CD14-positive monocyte (primary cell): Measurements from ENCODE around the gene FRAS1. TPM values are rescaled to one million over a fixed set of nuclear protein-coding genes. Genes with fewer than 3 reads are reported as not detected.

Experiments
- DNase-seq, 3 donors: peaks; one replicate each; pipeline ENCODE4 v3.0.0-alpha.2; 2011 to 2022
- H2AFZ ChIP-seq: 2 replicates; pipeline ENCODE4 v1.6.0; 2012; ENCODE audit warnings: mild to moderate bottlenecking, low read depth, low read length, inconsistent platforms; ENCODE audit not compliant: insufficient read depth, poor library complexity, severe bottlenecking
- H3K27ac ChIP-seq, 2 donors: 1 replicate in 1 of 2; 2 replicates in 1 of 2; pipeline ENCODE4 v1.5.1; 2012 to 2013; ENCODE audit warnings: low read length in 2 of 2, control low read depth in 1 of 2, inconsistent platforms in 1 of 2, low read depth in 1 of 2, mild to moderate bottlenecking in 1 of 2
- H3K27me3 ChIP-seq, 2 donors: one replicate each; pipeline versions ENCODE4 v1.6.0 to v1.6.1; 2011 to 2013; ENCODE audit warnings: low read length in 2 of 2; ENCODE audit not compliant: control insufficient read depth in 2 of 2, insufficient read depth in 2 of 2
- H3K36me3 ChIP-seq, 2 donors: replicated peaks in 1 of 2; 1 replicate in 1 of 2; 2 replicates in 1 of 2; pipeline versions ENCODE4 v1.5.1 to v1.6.1; 2012 to 2013; ENCODE audit warnings: low read length in 2 of 2, control low read depth in 1 of 2, inconsistent platforms in 1 of 2, mild to moderate bottlenecking in 1 of 2; ENCODE audit not compliant: insufficient read depth in 2 of 2, control insufficient read depth in 1 of 2
- H3K4me1 ChIP-seq, 2 donors: 1 replicate in 1 of 2; 2 replicates in 1 of 2; pipeline versions ENCODE4 v1.5.1 to v1.6.1; 2012 to 2013; ENCODE audit warnings: low read length in 2 of 2, control low read depth in 1 of 2, inconsistent platforms in 1 of 2, mild to moderate bottlenecking in 1 of 2, moderate library complexity in 1 of 2; ENCODE audit not compliant: insufficient read depth in 2 of 2, control insufficient read depth in 1 of 2
- H3K4me2 ChIP-seq: replicated peaks from 2 replicates; pipeline ENCODE3; 2012; ENCODE audit warnings: low read length, moderate library complexity, mild to moderate bottlenecking; ENCODE audit not compliant: poor library complexity, severe bottlenecking; ENCODE audit errors: extremely low read depth
- H3K4me3 ChIP-seq, 3 experiments: fragments of 200-600 bp in 1 of 3; sonication (generic) in 1 of 3; replicated peaks in 1 of 3; 1 replicate in 2 of 3; 2 replicates in 1 of 3; pipeline ENCODE4 v1.5.1; 2011 to 2013; ENCODE audit warnings: low read length in 3 of 3, mild to moderate bottlenecking in 3 of 3, control low read depth in 2 of 3, low read depth in 2 of 3, inconsistent platforms in 1 of 3, moderate library complexity in 1 of 3
- H3K79me2 ChIP-seq: 2 replicates; pipeline ENCODE4 v1.6.0; 2012; ENCODE audit warnings: mild to moderate bottlenecking, control low read depth, inconsistent platforms, low read length, moderate library complexity; ENCODE audit not compliant: insufficient read depth
- H3K9ac ChIP-seq: 2 replicates; pipeline ENCODE4 v1.6.0; 2017; ENCODE audit warnings: low read length, mild to moderate bottlenecking; ENCODE audit not compliant: insufficient read depth, poor library complexity, severe bottlenecking
- H3K9me3 ChIP-seq, 2 donors: replicated peaks in 1 of 2; 1 replicate in 1 of 2; 2 replicates in 1 of 2; pipeline versions ENCODE4 v1.5.1 to v1.6.1; 2012 to 2013; ENCODE audit warnings: low read length in 2 of 2, control low read depth in 1 of 2; ENCODE audit not compliant: control insufficient read depth in 1 of 2, insufficient read depth in 1 of 2
- H4K20me1 ChIP-seq: 2 replicates; pipeline ENCODE4 v1.6.0; 2012; ENCODE audit warnings: mild to moderate bottlenecking, low read length, control low read depth, moderate library complexity; ENCODE audit not compliant: insufficient read depth
- H3K27ac Mint-ChIP-seq, 7 donors: one replicate each; pipeline ENCODE4 v1.8.0; 2020; ENCODE audit warnings: mild to moderate bottlenecking in 7 of 7, mixed read lengths in 7 of 7, moderate library complexity in 6 of 7, inconsistent platforms in 2 of 7
- H3K27me3 Mint-ChIP-seq, 3 donors: one replicate each; pipeline ENCODE4 v1.8.0; 2021 to 2022; ENCODE audit warnings: low read depth in 3 of 3, mild to moderate bottlenecking in 3 of 3, mixed read lengths in 3 of 3, moderate library complexity in 3 of 3, inconsistent platforms in 1 of 3
- H3K36me3 Mint-ChIP-seq, 2 donors: one replicate each; pipeline ENCODE4 v1.8.0; 2020; ENCODE audit warnings: mixed read lengths in 2 of 2, inconsistent platforms in 1 of 2, mild to moderate bottlenecking in 1 of 2
- H3K4me1 Mint-ChIP-seq: one replicate; pipeline ENCODE4 v1.8.0; 2020; ENCODE audit warnings: mild to moderate bottlenecking, mixed read lengths
- H3K4me3 Mint-ChIP-seq, 2 donors: one replicate each; pipeline ENCODE4 v1.8.0; 2020; ENCODE audit warnings: mild to moderate bottlenecking in 2 of 2, mixed read lengths in 2 of 2, moderate library complexity in 1 of 2
- H3K9me3 Mint-ChIP-seq, 7 donors: one replicate each; pipeline ENCODE4 v1.8.0; 2020 to 2022; ENCODE audit warnings: mixed read lengths in 7 of 7, mild to moderate bottlenecking in 6 of 7, moderate library complexity in 6 of 7, inconsistent platforms in 2 of 7
- WGBS: methylation state at CpG from one replicate; pipeline ENCODE4 v1.1.5; 2013; ENCODE audit warnings: missing lambda C conversion rate; ENCODE audit not compliant: insufficient coverage; 5-methylcytosine and 5-hydroxymethylcytosine counted together
- intact Hi-C, 2 donors: fragments of 100-400 bp; cut with micrococcal nuclease; formaldehyde crosslinking; loops; one replicate each; pipeline versions ENCODE4 v1.15.0 to v1.15.1; 2023
- polyA plus RNA-seq, 3 donors: library from polyadenylated mRNA; depleted of rRNA in 1 of 3; unstranded in 2 of 3; stranded (reverse) in 1 of 3; fragments of 300-500 nt in 2 of 3; fragments of >200 nt in 1 of 3; fragmentation: Illumina TruSeq in 2 of 3; gene quantifications; 1 replicate in 2 of 3; 2 replicates in 1 of 3; pipeline ENCODE4 v1.2.3, GENCODE V29; 2012 to 2021
- TF ChIP-seq, protein P1 (sequence below): fragments of 200-600 bp; IDR thresholded peaks from one replicate; pipeline ENCODE4 v1.8.0; 2022; ENCODE audit warnings: antibody characterized with exemption, mild to moderate bottlenecking

The FRAS1 gene
- polyA plus RNA-seq, 3 donors: not detected

DNA sequence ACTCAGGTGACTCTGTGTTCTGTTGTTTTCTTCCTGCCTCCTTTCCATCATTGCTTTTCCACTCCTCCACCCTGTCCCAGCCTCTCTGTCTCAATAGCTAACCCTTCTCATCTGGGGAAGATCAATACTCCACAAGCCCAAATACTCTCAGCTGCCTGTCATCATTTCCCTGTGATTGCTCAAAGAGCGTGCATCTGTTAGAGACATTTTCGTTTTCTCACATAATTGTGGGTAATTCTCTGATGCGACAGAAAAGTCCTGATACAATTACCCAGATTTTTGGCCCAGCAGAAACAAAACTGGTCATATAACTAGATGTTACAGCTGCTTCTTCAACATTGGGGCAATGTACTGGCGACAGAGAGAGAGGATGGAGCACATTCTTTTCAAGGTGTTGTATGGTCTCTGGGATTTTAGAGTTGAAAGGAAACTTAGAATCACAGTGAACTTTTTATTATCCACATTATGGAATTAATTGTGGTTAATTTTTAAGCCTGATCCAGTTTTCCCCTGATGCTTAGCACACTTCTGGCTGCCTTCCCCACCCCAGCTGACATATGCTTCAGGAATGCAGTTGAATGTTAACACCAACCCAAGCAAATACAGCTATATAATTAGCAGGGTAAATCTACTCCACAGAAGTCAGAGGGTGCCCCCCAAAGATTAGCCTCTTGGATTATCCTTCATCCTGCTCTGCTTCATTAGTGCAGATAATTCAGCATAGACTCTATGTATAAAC is 323.0 kb downstream of the FRAS1 start:
- no peak overlapping the region for H2AFZ ChIP-seq
- Mint-ChIP-seq H3K9me3 (peaks cover 0 to 5% (median 0%) of the 10 kb centered on the region in 7 donors), H3K27ac (no peak overlapping the region), H3K4me1 (no peaks in the 10 kb centered on the region), H3K36me3 (no peaks in the 10 kb centered on the region), H3K4me3 (no peak overlapping the region), H3K27me3 (peaks cover 0 to 5% (median 2%) of the 10 kb centered on the region in 3 donors)
- TF ChIP-seq, protein P1, sequence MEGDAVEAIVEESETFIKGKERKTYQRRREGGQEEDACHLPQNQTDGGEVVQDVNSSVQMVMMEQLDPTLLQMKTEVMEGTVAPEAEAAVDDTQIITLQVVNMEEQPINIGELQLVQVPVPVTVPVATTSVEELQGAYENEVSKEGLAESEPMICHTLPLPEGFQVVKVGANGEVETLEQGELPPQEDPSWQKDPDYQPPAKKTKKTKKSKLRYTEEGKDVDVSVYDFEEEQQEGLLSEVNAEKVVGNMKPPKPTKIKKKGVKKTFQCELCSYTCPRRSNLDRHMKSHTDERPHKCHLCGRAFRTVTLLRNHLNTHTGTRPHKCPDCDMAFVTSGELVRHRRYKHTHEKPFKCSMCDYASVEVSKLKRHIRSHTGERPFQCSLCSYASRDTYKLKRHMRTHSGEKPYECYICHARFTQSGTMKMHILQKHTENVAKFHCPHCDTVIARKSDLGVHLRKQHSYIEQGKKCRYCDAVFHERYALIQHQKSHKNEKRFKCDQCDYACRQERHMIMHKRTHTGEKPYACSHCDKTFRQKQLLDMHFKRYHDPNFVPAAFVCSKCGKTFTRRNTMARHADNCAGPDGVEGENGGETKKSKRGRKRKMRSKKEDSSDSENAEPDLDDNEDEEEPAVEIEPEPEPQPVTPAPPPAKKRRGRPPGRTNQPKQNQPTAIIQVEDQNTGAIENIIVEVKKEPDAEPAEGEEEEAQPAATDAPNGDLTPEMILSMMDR: no peak
- H3K27ac ChIP-seq: no peak overlapping the region
- no peak overlapping the region for H3K9ac ChIP-seq
- H3K4me1 ChIP-seq: no peaks in the 10 kb centered on the region
- no peak overlapping the region for H3K4me3 ChIP-seq
- H3K36me3 ChIP-seq: no peaks in the 10 kb centered on the region
- H4K20me1 ChIP-seq: no peaks in the 10 kb centered on the region
- H3K27me3 ChIP-seq: no peaks in the 10 kb centered on the region
- no peaks in the 10 kb centered on the region for H3K9me3 ChIP-seq
- no peak for DNase-seq
- H3K79me2 ChIP-seq: no peaks in the 10 kb centered on the region
- WGBS: 80% methylated on average over 1 of the region's 4 CpGs
- H3K4me2 ChIP-seq: no peak overlapping the region
- intact Hi-C loops: no loop called here

DNA sequence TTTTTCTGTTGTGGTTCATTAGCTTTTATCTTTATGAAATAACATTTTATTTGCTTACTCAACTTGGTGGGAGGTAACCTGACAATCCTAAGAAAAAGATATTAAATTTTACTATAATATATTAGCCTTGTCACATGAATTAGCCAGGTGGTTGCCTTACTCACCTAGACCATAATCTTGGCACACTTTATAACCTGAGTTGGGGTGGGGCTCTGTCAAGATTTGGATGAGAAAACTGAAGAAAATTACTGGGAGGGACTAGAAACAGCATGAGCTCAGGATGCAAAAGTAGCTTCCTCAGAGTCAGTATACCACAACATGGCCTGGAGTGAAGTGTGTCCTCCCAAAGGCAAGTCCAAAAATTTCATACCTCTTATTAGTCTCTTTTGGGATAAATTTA is 329.6 kb downstream of the FRAS1 start:
- H3K27me3 ChIP-seq: no peaks in the 10 kb centered on the region
- DNase-seq: no peak

More for the DNA sequence above, 329.6 kb downstream of the FRAS1 start:
- Histone ChIP-seq H3K9me3 (no peaks in the 10 kb centered on the region), H2AFZ (no peak overlapping the region), H3K27ac (no peak overlapping the region), H3K36me3 (no peaks in the 10 kb centered on the region), H3K9ac (no peak overlapping the region), H3K4me2 (no peak overlapping the region), H3K4me1 (no peaks in the 10 kb centered on the region), H4K20me1 (no peaks in the 10 kb centered on the region), H3K4me3 (no peak overlapping the region), H3K79me2 (no peaks in the 10 kb centered on the region)
- peaks cover 0 to 8% (median 3%) of the 10 kb centered on the region in 7 donors for H3K9me3 Mint-ChIP-seq
- H3K36me3 Mint-ChIP-seq: no peaks in the 10 kb centered on the region
- no peak overlapping the region for H3K27ac Mint-ChIP-seq
- H3K27me3 Mint-ChIP-seq: peaks cover 0 to 5% (median 1%) of the 10 kb centered on the region in 3 donors
- intact Hi-C loops: no loop called here
- H3K4me3 Mint-ChIP-seq: no peak overlapping the region
- no peaks in the 10 kb centered on the region for H3K4me1 Mint-ChIP-seq
- TF ChIP-seq, protein P1: no peak
